ENCODE data around the gene UTP11.
"Not testable (repeated sequence)": the region's sequence is repeated elsewhere in the genome, so short reads cannot be mapped to it uniquely, and the experiment has no call there.

UTP11 gene

DNA sequence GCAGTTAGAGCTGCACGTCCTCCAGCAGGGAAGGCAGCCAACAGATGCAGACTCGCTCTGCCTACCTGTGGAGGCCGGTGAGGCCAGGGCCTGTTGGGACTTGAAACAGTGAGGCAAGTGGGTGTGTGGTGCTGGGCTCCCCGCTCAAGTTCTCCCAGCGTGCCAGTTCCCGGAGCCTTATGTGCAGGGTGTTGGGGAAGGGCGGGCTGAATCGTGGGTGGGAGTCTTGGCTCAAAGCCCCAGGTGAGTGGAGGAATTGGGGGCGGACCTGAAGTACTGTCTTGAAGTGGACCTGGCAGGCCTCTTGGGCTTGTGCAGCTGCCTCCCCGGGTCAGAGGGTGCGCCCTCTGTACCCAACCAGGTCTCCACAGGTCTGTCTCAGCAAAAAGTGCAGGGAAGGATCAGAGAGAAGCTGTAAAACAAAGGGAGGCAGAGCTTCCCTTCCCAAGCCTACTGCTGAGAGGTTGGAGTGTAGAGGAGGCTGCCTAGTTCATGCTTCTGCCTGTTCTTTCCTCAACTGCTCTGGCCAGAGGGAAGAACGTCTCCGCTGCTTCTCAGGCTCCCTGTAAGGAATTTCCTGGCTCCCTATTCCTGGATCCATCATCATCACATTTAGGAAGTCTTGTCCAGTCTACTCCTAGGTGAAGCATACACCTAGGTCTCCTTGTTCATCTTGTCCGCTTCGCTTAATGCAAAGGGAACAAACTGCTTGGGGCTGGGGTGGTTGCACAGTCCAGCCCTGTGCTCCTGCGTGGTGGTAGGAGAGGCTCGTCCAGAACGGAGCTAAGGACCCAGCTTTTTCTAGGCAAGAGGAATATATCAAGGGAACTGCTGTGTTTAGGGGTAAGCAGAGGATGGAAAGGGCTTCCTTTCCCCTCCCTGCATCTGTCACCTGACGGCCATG is 14.9 kb downstream of the UTP11 start:
- DNase-seq (ENCODE audit: low spot score), result no peak

- no peak for DNase-seq (ENCODE audit: low spot score)
Observed at GRCh38 chr1:38028105-38028591, 15.6 kb downstream of the UTP11 start.

- DNase-seq (ENCODE audit: low spot score), result no peak
Observed at GRCh38 chr1:38028671-38029070, 16.1 kb downstream of the UTP11 start.

- no peak for DNase-seq (ENCODE audit: low spot score)
Observed at GRCh38 chr1:38029081-38029681, 16.6 kb downstream of the UTP11 start.

GRCh38 chr1:38029685-38030511 is 17.4 kb downstream of the UTP11 start:
- peak; percentile 78 for DNase-seq (ENCODE audit: low spot score)

GRCh38 chr1:38030596-38031512 is 18.3 kb downstream of the UTP11 start:
- DNase-seq (ENCODE audit: low spot score), result no peak

DNA sequence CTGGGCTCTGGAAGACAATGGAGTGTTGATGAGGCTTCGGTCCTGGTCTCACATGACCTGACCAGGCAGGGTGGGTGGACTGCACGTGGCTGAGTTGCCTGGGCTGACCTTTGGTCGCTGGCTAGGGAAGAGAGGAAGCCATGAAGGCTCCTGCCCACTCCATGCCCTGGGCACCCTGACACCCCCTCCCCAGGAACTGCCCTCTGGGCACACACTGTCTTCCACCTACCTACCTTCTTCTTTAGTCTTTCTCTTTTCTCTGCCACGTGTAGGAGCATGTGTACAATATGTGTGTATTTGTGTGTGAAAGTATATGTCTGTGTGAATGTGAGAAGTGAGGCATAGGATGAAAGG is 19.0 kb downstream of the UTP11 start:
- DNase-seq (ENCODE audit: low spot score), result no peak

DNA sequence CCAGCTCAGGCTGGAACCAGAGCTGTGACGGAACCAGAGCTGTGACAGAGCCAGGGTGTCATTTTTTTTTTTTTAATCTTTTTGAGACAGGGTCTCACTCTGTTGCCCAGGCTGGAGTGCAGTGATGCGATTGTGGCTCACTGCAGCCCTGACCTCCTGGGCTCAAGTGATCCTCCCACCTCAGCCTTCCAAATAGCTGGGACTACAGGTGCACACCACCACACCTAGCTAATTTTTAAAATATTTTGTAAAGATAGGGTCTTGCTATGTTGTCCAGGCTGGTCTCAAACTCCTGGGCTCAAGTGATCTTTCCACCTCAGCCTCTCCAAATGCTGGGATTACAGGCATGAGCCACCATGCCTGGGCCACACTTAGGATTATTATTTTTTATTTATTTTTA is 20.5 kb downstream of the UTP11 start:
- DNase-seq (ENCODE audit: low spot score), result not testable (repeated sequence)

- DNase-seq (ENCODE audit: low spot score), result no peak
Observed at GRCh38 chr1:38034871-38035270, 22.3 kb downstream of the UTP11 start.

DNA sequence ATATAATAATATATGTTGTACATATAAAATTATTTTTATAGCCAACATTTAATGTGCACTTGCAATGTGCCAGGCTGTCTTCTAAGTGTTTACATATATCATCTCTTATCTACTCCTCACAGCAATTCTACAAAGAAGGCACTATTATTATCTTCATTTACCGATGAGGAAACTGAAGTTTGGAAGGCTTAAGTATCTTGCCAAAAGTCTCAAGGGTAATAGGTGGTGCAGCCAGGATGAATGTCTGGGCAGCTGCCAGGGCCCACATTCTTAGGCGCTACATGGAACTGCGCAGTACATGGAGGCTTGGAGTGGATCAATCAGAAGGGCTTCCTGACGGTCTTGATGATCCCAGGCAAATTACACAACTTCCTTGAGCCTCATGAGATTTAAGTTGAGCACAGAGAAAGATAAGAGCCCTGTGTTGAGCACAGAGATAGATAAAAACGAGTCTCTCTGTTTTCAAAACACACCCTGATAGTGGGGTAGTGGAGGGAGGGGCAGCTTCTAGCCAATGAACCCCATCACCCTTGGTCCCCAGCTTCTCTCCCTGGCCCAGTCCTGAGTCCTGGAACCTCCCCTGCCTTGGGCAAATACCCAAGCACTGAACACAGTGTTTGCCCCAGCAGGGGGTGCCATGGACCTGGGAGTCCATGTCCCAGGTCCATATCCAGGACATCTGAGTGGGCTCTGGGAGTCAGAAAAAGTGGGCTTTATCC is 24.8 kb downstream of the UTP11 start:
- DNase-seq (ENCODE audit: low spot score), result no peak

- DNase-seq (ENCODE audit: low spot score), result no peak
Observed at GRCh38 chr1:38038861-38039260, 26.3 kb downstream of the UTP11 start.

- no peak for DNase-seq (ENCODE audit: low spot score)
Observed at GRCh38 chr1:38039331-38040088, 27.0 kb downstream of the UTP11 start.

DNA sequence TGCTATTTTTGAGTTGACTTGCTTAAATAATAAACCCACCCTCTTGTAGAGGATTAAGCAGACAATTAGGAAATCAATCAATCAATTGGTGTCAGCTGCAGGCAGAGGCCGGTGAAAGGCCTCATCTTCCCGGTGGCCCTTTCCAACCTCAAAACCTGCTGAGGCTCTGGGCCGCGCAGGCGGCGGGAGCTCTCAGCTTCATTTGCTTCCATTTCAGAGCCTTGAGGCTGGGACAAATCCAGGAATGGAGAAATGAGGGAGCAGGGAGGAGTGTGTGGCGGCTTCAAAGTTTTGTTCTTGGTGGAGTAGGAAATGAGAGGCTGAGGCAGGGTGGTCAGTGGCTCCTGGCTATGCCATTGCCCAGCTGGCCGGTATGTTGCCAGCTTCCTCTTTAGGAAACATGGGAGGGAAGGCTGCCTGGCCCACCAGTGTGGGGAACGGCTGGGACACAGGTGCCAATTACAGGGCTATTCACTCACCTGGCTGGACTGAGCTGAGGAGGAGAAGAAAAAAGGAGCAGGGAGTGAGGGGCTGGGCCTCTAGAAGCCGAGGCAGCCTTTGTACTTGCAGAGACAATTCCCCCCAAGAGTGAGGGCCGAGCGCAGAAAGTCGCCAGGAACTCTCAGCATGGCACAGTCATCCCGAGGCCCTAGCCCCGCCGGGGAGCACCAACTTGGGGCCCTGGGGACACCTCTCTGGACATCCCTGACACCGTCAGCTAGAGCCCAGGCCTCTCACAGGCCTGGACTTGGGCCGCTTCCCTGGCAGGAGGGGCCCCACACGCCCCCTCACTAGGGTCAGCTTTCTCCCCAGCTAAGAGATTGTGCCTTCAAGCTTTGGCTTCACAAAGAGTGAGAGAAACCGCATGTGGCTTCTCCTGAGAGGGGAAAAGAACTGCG is 29.7 kb downstream of the UTP11 start:
- DNase-seq (ENCODE audit: low spot score), result no peak

DNA sequence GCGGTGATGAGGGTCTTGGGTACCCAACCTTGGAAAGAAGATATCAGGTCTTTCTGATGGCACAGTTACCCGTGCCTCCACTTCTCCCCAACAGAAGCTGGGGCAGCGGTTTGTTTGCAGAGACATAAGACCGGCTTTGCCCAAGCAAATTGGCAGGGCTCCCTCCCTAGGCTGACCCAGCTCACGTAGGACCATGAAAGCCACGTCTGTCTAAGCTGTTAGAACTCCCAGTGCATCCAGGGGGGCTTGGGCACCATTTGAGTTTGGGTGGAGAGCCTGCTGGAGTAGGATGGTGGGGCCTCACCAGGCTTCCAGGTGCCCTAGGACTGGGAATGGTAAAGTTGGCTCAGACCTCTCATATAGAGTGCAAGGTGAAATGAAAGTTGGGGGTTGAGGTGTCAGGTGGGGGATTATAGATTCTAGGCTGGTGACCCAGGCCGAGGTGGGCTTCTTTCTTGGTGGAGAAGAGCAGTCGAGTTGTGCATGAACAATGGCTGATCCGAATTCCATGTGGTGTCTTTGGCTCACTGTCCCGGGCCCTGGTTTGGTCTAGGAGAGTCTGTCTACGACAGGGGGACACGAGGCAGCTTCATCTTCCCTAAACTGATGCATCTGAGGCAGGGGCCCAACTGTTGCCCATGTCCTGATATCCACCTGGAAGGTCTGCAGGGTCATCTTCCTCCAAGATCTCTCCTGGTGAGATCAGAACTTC is 30.7 kb downstream of the UTP11 start:
- no peak for DNase-seq (ENCODE audit: low spot score)

DNA sequence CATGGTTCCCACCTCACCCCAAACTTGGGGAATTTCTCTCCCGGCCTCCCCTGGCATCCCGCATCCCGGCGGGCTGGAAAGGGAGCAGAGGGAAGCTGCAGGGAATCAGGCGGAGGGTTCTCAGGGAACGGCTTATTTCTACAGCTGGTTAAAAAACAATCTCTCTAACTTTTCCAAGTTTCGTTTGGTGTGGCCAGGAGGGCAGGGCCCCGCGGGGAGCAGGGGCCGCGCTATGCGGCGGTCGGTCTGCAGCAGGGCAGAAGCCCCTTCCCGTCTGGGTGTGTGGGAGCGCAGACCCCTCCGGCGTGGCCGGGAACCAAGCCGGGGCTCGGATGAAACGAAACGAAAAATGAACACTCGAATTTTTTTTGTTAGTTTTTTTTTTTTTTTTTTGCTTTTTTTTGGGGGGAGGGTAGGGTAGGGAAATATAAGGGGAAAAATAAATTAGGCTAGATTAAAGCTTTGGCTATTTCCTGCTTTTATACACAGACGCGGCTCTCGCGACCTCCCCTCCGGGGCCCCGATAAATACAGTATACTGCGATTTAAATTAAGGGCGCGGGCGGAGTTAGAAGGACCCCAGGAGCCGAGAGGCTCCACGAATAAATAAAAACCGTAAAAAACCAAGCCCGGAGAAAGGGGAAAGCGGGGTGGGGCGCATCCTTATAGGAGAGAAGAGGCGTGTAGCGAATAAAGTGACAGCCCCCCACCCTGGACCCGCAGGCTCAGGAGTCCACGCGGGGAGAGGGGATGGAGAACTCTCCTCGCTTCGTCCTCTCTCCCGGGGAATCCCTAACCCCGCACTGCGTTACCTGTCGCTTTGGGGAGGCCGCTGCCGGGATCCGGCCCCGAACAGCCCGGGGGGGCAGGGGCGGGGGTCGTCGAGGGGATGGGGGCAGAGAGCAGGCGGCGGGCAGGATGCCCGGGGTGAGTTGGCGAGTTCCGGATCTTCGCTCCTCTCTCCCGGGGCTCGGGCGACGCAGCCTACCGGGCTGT is 32.0 kb downstream of the UTP11 start:
- DNase-seq (ENCODE audit: low spot score), result no peak

GRCh38 chr1:38045401-38046332 is 33.1 kb downstream of the UTP11 start:
- no peak for DNase-seq (ENCODE audit: low spot score)

Data from hepatic stellate cell (primary cell).